Endometrial microvascular endothelial cells (primary cell): ENCODE results near the gene ALG6. TPM values are rescaled to one million over a fixed set of nuclear protein-coding genes. Genes with fewer than 3 reads are reported as not detected.
"Not testable (repeated sequence)": the region's sequence is repeated elsewhere in the genome, so short reads cannot be mapped to it uniquely, and the experiment has no call there.

Experiments used
- in situ Hi-C: cut with HindIII; loops from 2 replicates; pipeline ENCODE4 v1.10.0; 2017; ENCODE audit warnings: low sequenced_read_pairs, low pct_unique_long_range_greater_than_20kb; ENCODE audit errors: inconsistent ontology term
- total RNA-seq: library from RNA; depleted of rRNA; stranded (reverse); fragments of >200 nt; gene quantifications from one replicate; pipeline ENCODE4 v1.2.3, GENCODE V29; 2015; ENCODE audit errors: inconsistent ontology term

Gene ALG6
- total RNA-seq, 1 donor from 2014 or later, result 19.7 TPM

- in situ Hi-C loops, result no loop called here
Measured at GRCh38 chr1:63405021-63405420, 37.6 kb downstream of the ALG6 start.

GRCh38 chr1:63405987-63406386, 38.6 kb downstream of the ALG6 start:
- in situ Hi-C loops, result no loop called here

GRCh38 chr1:63407002-63407401, 39.6 kb downstream of the ALG6 start:
- in situ Hi-C loops, result no loop called here

- in situ Hi-C loops, result no loop called here
Measured at GRCh38 chr1:63408331-63408730, 40.9 kb downstream of the ALG6 start.

- in situ Hi-C loops, result no loop called here
Measured at GRCh38 chr1:63411066-63411465, 43.6 kb downstream of the ALG6 start.

- in situ Hi-C loops, result no loop called here
Measured at GRCh38 chr1:63413394-63413793, 46.0 kb downstream of the ALG6 start.

- in situ Hi-C loops, result no loop called here
Measured at GRCh38 chr1:63414691-63415365, 47.4 kb downstream of the ALG6 start.

GRCh38 chr1:63418101-63418500, 50.7 kb downstream of the ALG6 start:
- in situ Hi-C loops, result no loop called here

GRCh38 chr1:63420746-63421145, 53.3 kb downstream of the ALG6 start:
- in situ Hi-C loops, result not testable (repeated sequence)

- in situ Hi-C loops, result no loop called here
Measured at GRCh38 chr1:63423649-63424048, 56.2 kb downstream of the ALG6 start.

- in situ Hi-C loops, result no loop called here
Measured at GRCh38 chr1:63428815-63429214, 61.4 kb downstream of the ALG6 start.

- in situ Hi-C loops, result no loop called here
Measured at GRCh38 chr1:63429281-63429680, 61.9 kb downstream of the ALG6 start.

- in situ Hi-C loops, result no loop called here
Measured at GRCh38 chr1:63435161-63435560, 67.7 kb downstream of the ALG6 start.

GRCh38 chr1:63442141-63442475, 74.7 kb downstream of the ALG6 start:
- in situ Hi-C loops, result no loop called here

GRCh38 chr1:63448731-63449246, 81.4 kb downstream of the ALG6 start:
- in situ Hi-C loops, result no loop called here

GRCh38 chr1:63450416-63450815, 83.0 kb downstream of the ALG6 start:
- in situ Hi-C loops, result no loop called here

- in situ Hi-C loops, result no loop called here
Measured at GRCh38 chr1:63453232-63453631, 85.8 kb downstream of the ALG6 start.

GRCh38 chr1:63454269-63454668, 86.8 kb downstream of the ALG6 start:
- in situ Hi-C loops, result no loop called here

- in situ Hi-C loops, result no loop called here
Measured at GRCh38 chr1:63458750-63459149, 91.3 kb downstream of the ALG6 start.

GRCh38 chr1:63461661-63462230, 94.3 kb downstream of the ALG6 start:
- in situ Hi-C loops, result no loop called here

GRCh38 chr1:63463248-63463647, 95.8 kb downstream of the ALG6 start:
- in situ Hi-C loops, result no loop called here
